OCI-LY1 (cell line): ENCODE measurements around the gene LMNA.

ENCODE experiments used
- CTCF ChIP-seq: fragments of 200-600 bp; sonication (generic), shearing (Covaris generic); IDR thresholded peaks from 2 replicates; pipeline ENCODE4 v1.5.1; 2017; ENCODE audit warnings: mild to moderate bottlenecking, antibody characterized with exemption, low read length, moderate library complexity, mixed read lengths
- EZH2 ChIP-seq: fragments of 200-600 bp; sonication (generic), shearing (Covaris generic); IDR thresholded peaks from 2 replicates; pipeline ENCODE4 v1.8.0; 2017; ENCODE audit warnings: borderline replicate concordance, mixed run types, mild to moderate bottlenecking, antibody characterized with exemption, low read length, moderate library complexity, mixed read lengths

- TF ChIP-seq CTCF = no peak
- no peak for TF ChIP-seq EZH2
Measured at GRCh38 chr1:156081917-156082308, 32.6 kb upstream of the LMNA start.
